Caco-2 (cell line): ENCODE data around the gene BORCS6. TPM values are rescaled to one million over a fixed set of nuclear protein-coding genes. Genes with fewer than 3 reads are reported as not detected.

Experiments
- BruUV-seq: library from RNA; stranded (reverse); fragments of 400-500 nt; replicated peaks from 2 replicates; lab custom pipeline; 2021; lab: Mats Ljungman, UMichigan
- CTCF ChIA-PET: fragments of 300-600 bp; sonication (Branson Sonifier 250); formaldehyde crosslinking; loops from one replicate; lab custom pipeline; 2022; ENCODE audit warnings: antibody characterized with exemption; lab: Charles Lee
- POLR2A ChIA-PET: fragments of 300-600 bp; sonication (Branson Sonifier 250); formaldehyde crosslinking; loops from one replicate; lab custom pipeline; 2022; ENCODE audit warnings: antibody characterized with exemption; lab: Charles Lee
- DNase-seq, 2 experiments: peaks; one replicate each; pipeline versions ENCODE4 v3.0.0 to v3.0.0-alpha.2; 2020 to 2022
- H3K27me3 ChIP-seq: replicated peaks from 2 replicates; pipeline ENCODE4 v1.6.0; 2011; ENCODE audit warnings: low read length; ENCODE audit not compliant: control insufficient read depth, insufficient read depth
- H3K36me3 ChIP-seq: 2 replicates; pipeline ENCODE4 v1.5.1; 2011; ENCODE audit warnings: low read length; ENCODE audit not compliant: control insufficient read depth, insufficient read depth
- H3K4me1 ChIP-seq: fragments of 250-450 bp; sonication (Bioruptor Pico); 2 replicates; pipeline ENCODE4 v1.5.1; 2020; ENCODE audit warnings: mild to moderate bottlenecking
- H3K4me3 ChIP-seq: 2 replicates; pipeline ENCODE4 v1.5.1; 2011; ENCODE audit warnings: low read depth, mild to moderate bottlenecking, control low read depth, low read length
- H3K9me3 ChIP-seq: fragments of 250-450 bp; sonication (Bioruptor Pico); 2 replicates; pipeline ENCODE4 v1.5.1; 2020; ENCODE audit warnings: mild to moderate bottlenecking, moderate library complexity
- H3K27ac Mint-ChIP-seq: one replicate; pipeline ENCODE4 v1.8.0; 2022; ENCODE audit warnings: mixed read lengths; ENCODE audit not compliant: unreplicated experiment
- H3K27me3 Mint-ChIP-seq: one replicate; pipeline ENCODE4 v1.8.0; 2022; ENCODE audit warnings: mixed read lengths; ENCODE audit not compliant: insufficient read depth, unreplicated experiment
- H3K36me3 Mint-ChIP-seq: one replicate; pipeline ENCODE4 v1.8.0; 2022; ENCODE audit warnings: mild to moderate bottlenecking, mixed read lengths; ENCODE audit not compliant: insufficient read depth, unreplicated experiment
- H3K4me1 Mint-ChIP-seq: one replicate; pipeline ENCODE4 v1.8.0; 2022; ENCODE audit warnings: low read depth, mixed read lengths; ENCODE audit not compliant: unreplicated experiment
- H3K4me3 Mint-ChIP-seq: one replicate; pipeline ENCODE4 v1.8.0; 2022; ENCODE audit warnings: mild to moderate bottlenecking, moderate library complexity, mixed read lengths; ENCODE audit not compliant: unreplicated experiment
- H3K9me3 Mint-ChIP-seq: one replicate; pipeline ENCODE4 v1.8.0; 2022; ENCODE audit warnings: mixed read lengths; ENCODE audit not compliant: unreplicated experiment
- intact Hi-C: fragments of 100-400 bp; cut with micrococcal nuclease; formaldehyde crosslinking; loops from one replicate; pipeline ENCODE4 v1.10.0; 2022; ENCODE audit not compliant: unreplicated experiment
- total RNA-seq: library from RNA; stranded (reverse); gene quantifications from 2 replicates; pipeline ENCODE4 v1.2.3, GENCODE V29; 2022
- TF ChIP-seq, protein P1 (sequence below), 2 experiments: fragments of 200-600 bp in 1 of 2; IDR thresholded peaks; 1 replicate in 1 of 2; 2 replicates in 1 of 2; pipeline versions ENCODE4 v1.5.1 to v1.8.0; 2011 to 2022; ENCODE audit warnings: antibody characterized with exemption in 1 of 2, control low read depth in 1 of 2, inconsistent platforms in 1 of 2, low read depth in 1 of 2, low read length in 1 of 2, mild to moderate bottlenecking in 1 of 2, moderate library complexity in 1 of 2; ENCODE audit not compliant: insufficient read depth in 1 of 2, severe bottlenecking in 1 of 2, unreplicated experiment in 1 of 2

Gene BORCS6
- total RNA-seq, 1 experiment from 2014 or later, result 4.7 TPM

DNA sequence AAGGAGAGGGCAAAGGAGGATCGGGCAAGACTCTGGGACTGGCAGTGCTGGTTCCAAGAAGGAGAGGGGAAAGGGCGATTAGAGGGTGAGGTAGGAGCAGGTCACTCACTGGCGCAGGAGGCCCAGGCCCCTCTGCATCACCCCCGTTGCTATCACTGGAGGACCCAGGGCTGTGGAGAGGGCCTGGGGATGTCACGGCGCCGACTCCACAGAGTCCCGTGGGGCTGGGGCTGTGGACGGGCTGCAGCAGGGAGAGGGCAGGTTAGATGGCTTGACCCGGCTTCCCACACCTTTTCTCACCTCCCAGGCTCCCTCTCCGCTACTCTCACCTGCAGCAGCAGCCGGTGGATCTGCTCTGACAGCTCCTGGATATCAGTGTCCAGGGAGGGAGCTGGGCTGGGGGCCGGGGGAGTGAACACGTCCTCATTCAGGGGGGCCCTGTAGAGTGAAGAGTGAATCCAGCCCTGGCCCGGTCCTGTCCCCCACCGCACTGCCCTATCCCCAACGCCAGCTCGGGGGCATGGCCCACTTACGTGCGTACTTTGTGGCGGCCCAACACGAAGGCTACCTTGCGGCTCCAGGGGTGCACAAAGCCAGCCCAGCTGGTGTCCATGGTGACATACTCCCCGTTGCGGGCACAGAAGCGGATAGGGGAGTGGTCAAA lies 42.7 kb downstream of the BORCS6 start:
- H3K27me3 Mint-ChIP-seq, result no peaks in the 10 kb centered on the region
- BruUV-seq, result no TSS peak
- H3K4me3 ChIP-seq, result no peak overlapping the region
- H3K4me1 Mint-ChIP-seq, result no peaks in the 10 kb centered on the region
- H3K36me3 ChIP-seq, result no peaks in the 10 kb centered on the region
- no peak overlapping the region for H3K27ac Mint-ChIP-seq
- TF ChIP-seq, protein P1, sequence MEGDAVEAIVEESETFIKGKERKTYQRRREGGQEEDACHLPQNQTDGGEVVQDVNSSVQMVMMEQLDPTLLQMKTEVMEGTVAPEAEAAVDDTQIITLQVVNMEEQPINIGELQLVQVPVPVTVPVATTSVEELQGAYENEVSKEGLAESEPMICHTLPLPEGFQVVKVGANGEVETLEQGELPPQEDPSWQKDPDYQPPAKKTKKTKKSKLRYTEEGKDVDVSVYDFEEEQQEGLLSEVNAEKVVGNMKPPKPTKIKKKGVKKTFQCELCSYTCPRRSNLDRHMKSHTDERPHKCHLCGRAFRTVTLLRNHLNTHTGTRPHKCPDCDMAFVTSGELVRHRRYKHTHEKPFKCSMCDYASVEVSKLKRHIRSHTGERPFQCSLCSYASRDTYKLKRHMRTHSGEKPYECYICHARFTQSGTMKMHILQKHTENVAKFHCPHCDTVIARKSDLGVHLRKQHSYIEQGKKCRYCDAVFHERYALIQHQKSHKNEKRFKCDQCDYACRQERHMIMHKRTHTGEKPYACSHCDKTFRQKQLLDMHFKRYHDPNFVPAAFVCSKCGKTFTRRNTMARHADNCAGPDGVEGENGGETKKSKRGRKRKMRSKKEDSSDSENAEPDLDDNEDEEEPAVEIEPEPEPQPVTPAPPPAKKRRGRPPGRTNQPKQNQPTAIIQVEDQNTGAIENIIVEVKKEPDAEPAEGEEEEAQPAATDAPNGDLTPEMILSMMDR (IDR thresholded peaks at IDR 0.05; ENCODE audit: insufficient read depth in 1 of 2, low read depth in 1 of 2, low read length in 1 of 2, severe bottlenecking in 1 of 2, unreplicated experiment in 1 of 2), result no peak
- peaks cover 17% of the 10 kb centered on the region for H3K36me3 Mint-ChIP-seq
- H3K27me3 ChIP-seq, result no peaks in the 10 kb centered on the region
- H3K4me3 Mint-ChIP-seq, result no peak overlapping the region
- ChIA-PET POLR2A (no interaction called here), CTCF (no interaction called here)
- H3K9me3 Mint-ChIP-seq, result no peaks in the 10 kb centered on the region
- intact Hi-C loops, result no loop called here
- no peaks in the 10 kb centered on the region for H3K4me1 ChIP-seq
- no peaks in the 10 kb centered on the region for H3K9me3 ChIP-seq
- DNase-seq, result no peak

DNA sequence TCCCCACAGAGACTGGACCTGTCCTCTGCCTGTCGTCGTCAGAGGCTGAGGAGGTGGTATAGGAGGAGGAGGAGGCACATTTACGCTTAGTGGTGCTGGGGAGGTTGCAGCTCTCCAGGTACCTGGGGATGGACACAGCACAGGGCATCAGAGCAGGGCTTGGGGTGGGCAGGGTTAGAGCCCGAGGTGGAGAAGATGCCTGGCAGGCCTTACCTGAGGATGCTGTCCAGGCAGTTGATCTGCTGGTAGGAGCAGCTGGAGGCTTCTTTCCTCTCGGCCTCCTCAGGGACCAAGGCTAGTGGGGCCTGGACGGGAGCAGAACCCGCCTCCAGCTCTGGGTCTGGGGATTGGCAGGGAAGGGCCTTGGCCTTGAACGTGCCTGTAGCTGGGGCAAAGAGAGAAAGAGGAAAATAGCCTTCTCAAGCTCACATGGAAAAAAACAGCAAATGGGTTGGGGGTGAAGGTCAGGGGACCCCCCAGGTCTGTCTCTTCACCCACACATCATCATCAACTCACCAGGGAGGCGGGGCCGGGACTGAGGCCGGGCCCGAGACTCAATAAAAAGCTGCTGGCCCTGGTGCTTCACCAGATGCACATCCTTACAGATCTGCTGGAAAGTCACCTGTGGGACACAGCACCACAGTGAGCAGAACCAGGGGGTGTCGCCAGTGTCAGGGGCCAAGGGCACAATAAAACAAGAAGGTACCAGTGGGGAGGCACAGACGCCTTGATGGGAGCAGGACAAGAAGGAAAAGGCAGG lies 43.4 kb downstream of the BORCS6 start:
- intact Hi-C loops, result no loop called here
- H3K36me3 ChIP-seq, result no peaks in the 10 kb centered on the region

DNA sequence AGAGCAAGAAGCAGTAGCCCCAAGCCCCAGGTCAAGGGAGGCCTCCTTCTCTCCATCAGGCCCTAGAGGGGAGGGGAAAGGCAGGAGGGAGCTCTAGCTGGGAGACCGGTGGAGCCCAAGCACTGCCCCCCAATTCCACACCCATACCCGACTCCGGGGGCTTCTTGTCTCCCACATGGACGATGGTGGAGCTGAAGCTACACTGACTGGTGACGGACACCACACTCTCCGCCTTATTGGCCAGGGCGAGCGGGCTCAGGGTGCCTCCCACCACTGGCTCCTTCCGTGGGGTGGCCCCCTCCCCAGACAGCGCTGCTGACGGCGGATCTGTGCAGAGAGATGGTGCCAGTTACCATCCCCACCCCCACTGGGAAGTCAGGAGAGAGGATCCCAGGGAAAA lies 44.2 kb downstream of the BORCS6 start:
- CTCF ChIA-PET, result no interaction called here
- no peaks in the 10 kb centered on the region for H3K27me3 Mint-ChIP-seq
- H3K36me3 ChIP-seq, result no peaks in the 10 kb centered on the region
- DNase-seq, result no peak
- H3K4me1 ChIP-seq, result no peaks in the 10 kb centered on the region
- H3K27ac Mint-ChIP-seq, result no peak overlapping the region
- H3K9me3 Mint-ChIP-seq, result no peaks in the 10 kb centered on the region
- TF ChIP-seq, protein P1 (IDR thresholded peaks at IDR 0.05; ENCODE audit: insufficient read depth in 1 of 2, low read depth in 1 of 2, low read length in 1 of 2, severe bottlenecking in 1 of 2, unreplicated experiment in 1 of 2), result no peak
- POLR2A ChIA-PET, result no interaction called here
- H3K4me3 ChIP-seq, result no peak overlapping the region
- H3K4me1 Mint-ChIP-seq, result no peaks in the 10 kb centered on the region
- H3K27me3 ChIP-seq, result no peaks in the 10 kb centered on the region
- BruUV-seq, result no TSS peak
- no peaks in the 10 kb centered on the region for H3K9me3 ChIP-seq
- H3K4me3 Mint-ChIP-seq, result no peak overlapping the region
- peaks cover 21% of the 10 kb centered on the region for H3K36me3 Mint-ChIP-seq
- intact Hi-C loops, result no loop called here

More for the DNA sequence above, 43.4 kb downstream of the BORCS6 start:
- CTCF ChIA-PET, result no interaction called here
- Mint-ChIP-seq H3K27me3 (no peaks in the 10 kb centered on the region), H3K36me3 (peaks cover 21% of the 10 kb centered on the region), H3K9me3 (no peaks in the 10 kb centered on the region), H3K4me3 (no peak overlapping the region), H3K27ac (no peak overlapping the region), H3K4me1 (no peaks in the 10 kb centered on the region)
- H3K4me1 ChIP-seq, result no peaks in the 10 kb centered on the region
- no peaks in the 10 kb centered on the region for H3K27me3 ChIP-seq
- no peak overlapping the region for H3K4me3 ChIP-seq
- POLR2A ChIA-PET, result no interaction called here
- no TSS peak for BruUV-seq
- TF ChIP-seq, protein P1 (IDR thresholded peaks at IDR 0.05; ENCODE audit: insufficient read depth in 1 of 2, low read depth in 1 of 2, low read length in 1 of 2, severe bottlenecking in 1 of 2, unreplicated experiment in 1 of 2), result no peak
- H3K9me3 ChIP-seq, result no peaks in the 10 kb centered on the region
- no peak for DNase-seq
